ENCODE measurements around the gene DIS3L2. TPM values are rescaled to one million over a fixed set of nuclear protein-coding genes. Genes with fewer than 3 reads are reported as not detected.
A peak's percentile ranks its signal among the peaks of the same experiment; 100 is the strongest.

DIS3L2 gene
- total RNA-seq, 4 donors from 2014 or later = 12.8 to 27.3 (median 16.8) TPM

GRCh38 chr2:232348936-232349335, 387.4 kb downstream of the DIS3L2 start:
- DNase-seq = peak in 1 of 2 donors; percentile 7
- Histone ChIP-seq H3K27me3 (peaks cover 39 to 62% (median 58%) of the 10 kb centered on the region in 3 donors), H3K36me3 (no peaks in the 10 kb centered on the region), H3K27ac (no peak overlapping the region), H3K4me3 (no peak overlapping the region), H3K9me3 (no peaks in the 10 kb centered on the region), H3K4me1 (peaks cover 0 to 9% of the 10 kb centered on the region in 2 donors)
- intact Hi-C loops (cut with DNase I; ENCODE audit: low total_unique reads) = no loop called here
- TF ChIP-seq POLR2A (IDR thresholded peaks at IDR 0.05) (no peak), CTCF (IDR thresholded peaks at IDR 0.05 in 4 of 5, conservative IDR thresholded peaks at IDR 0.05 in 1 of 5) (no peak)
- in situ Hi-C loops (cut with MboI; ENCODE audit: low sequenced_read_pairs in 4 of 4) = no loop called here
- ATAC-seq = no peak

- DNase-seq (peak in 1 of 2 donors; percentile 6), ATAC-seq (no peak)
- Histone ChIP-seq H3K27me3 (peaks cover 45 to 65% (median 65%) of the 10 kb centered on the region in 3 donors), H3K36me3 (no peaks in the 10 kb centered on the region), H3K9me3 (no peaks in the 10 kb centered on the region), H3K27ac (no peak overlapping the region), H3K4me3 (no peak overlapping the region), H3K4me1 (peaks cover 0 to 9% of the 10 kb centered on the region in 2 donors)
- intact Hi-C loops (cut with DNase I; ENCODE audit: low total_unique reads) (no loop called here), in situ Hi-C loops (cut with MboI; ENCODE audit: low sequenced_read_pairs in 4 of 4) (no loop called here)
- TF ChIP-seq POLR2A (IDR thresholded peaks at IDR 0.05) (no peak), CTCF (IDR thresholded peaks at IDR 0.05 in 4 of 5, conservative IDR thresholded peaks at IDR 0.05 in 1 of 5) (no peak)
Observed at GRCh38 chr2:232349546-232349945, 388.0 kb downstream of the DIS3L2 start.

- Histone ChIP-seq H3K4me1 (peaks cover 0 to 9% of the 10 kb centered on the region in 2 donors), H3K27ac (no peak overlapping the region), H3K27me3 (peaks cover 46 to 70% (median 66%) of the 10 kb centered on the region in 3 donors), H3K36me3 (no peaks in the 10 kb centered on the region), H3K4me3 (no peak overlapping the region), H3K9me3 (no peaks in the 10 kb centered on the region)
- intact Hi-C loops (cut with DNase I; ENCODE audit: low total_unique reads) (no loop called here), in situ Hi-C loops (cut with MboI; ENCODE audit: low sequenced_read_pairs in 4 of 4) (no loop called here)
- ATAC-seq (peak; percentile 35 to 54), DNase-seq (peak in 1 of 2 donors; percentile 31)
- no peak for TF ChIP-seq POLR2A (IDR thresholded peaks at IDR 0.05)
- TF ChIP-seq CTCF (IDR thresholded peaks at IDR 0.05 in 4 of 5, conservative IDR thresholded peaks at IDR 0.05 in 1 of 5) = no peak
Observed at GRCh38 chr2:232349946-232350635, 388.6 kb downstream of the DIS3L2 start.

GRCh38 chr2:232350804-232351685, 389.5 kb downstream of the DIS3L2 start:
- DNase-seq (no peak), ATAC-seq (no peak)
- in situ Hi-C loops (cut with MboI; ENCODE audit: low sequenced_read_pairs in 4 of 4) = no loop called here
- Histone ChIP-seq H3K4me3 (no peak overlapping the region), H3K27ac (no peak overlapping the region), H3K27me3 (peaks cover 46 to 70% (median 66%) of the 10 kb centered on the region in 3 donors), H3K36me3 (no peaks in the 10 kb centered on the region), H3K9me3 (no peaks in the 10 kb centered on the region), H3K4me1 (peaks cover 0 to 9% of the 10 kb centered on the region in 2 donors)
- TF ChIP-seq CTCF (IDR thresholded peaks at IDR 0.05 in 4 of 5, conservative IDR thresholded peaks at IDR 0.05 in 1 of 5) (no peak), POLR2A (IDR thresholded peaks at IDR 0.05) (no peak)
- intact Hi-C loops (cut with DNase I; ENCODE audit: low total_unique reads) = no loop called here

Measured in gastrocnemius medialis (tissue), 4 donors.